Stimulated activated naive B cell treated with anti-CD40 and anti-IgM and Interleukin-4, amounts not matched to agents 10 μg/mL and 1 μg/mL and 100 μg/mL, for 72 hours (primary cell): ENCODE results near the gene CYB561D1.
A peak's percentile ranks its signal among the peaks of the same experiment; 100 is the strongest.
"Not testable (repeated sequence)": the region's sequence is repeated elsewhere in the genome, so short reads cannot be mapped to it uniquely, and the experiment has no call there.

Source experiments
- ATAC-seq, 2 donors: fragments of 150-1000 bp; cut with Tn5 transposase; replicated peaks; 2 replicates each; pipeline ENCODE4 v1.10.0; 2021; ENCODE audit warnings: moderate library complexity in 1 of 2
- DNase-seq: peaks from one replicate; pipeline ENCODE4 v3.0.0; 2021
- H3K27ac Mint-ChIP-seq: one replicate; pipeline ENCODE4 v1.8.0; 2022; ENCODE audit warnings: mild to moderate bottlenecking, mixed read lengths
- H3K27me3 Mint-ChIP-seq, 2 donors: one replicate each; pipeline ENCODE4 v1.8.0; 2022; ENCODE audit warnings: mixed read lengths in 2 of 2
- H3K36me3 Mint-ChIP-seq, 2 donors: one replicate each; pipeline ENCODE4 v1.8.0; 2022; ENCODE audit warnings: mixed read lengths in 2 of 2, mild to moderate bottlenecking in 1 of 2
- H3K4me1 Mint-ChIP-seq, 2 donors: one replicate each; pipeline ENCODE4 v1.8.0; 2022; ENCODE audit warnings: mixed read lengths in 2 of 2, mild to moderate bottlenecking in 1 of 2
- H3K4me3 Mint-ChIP-seq, 2 donors: one replicate each; pipeline ENCODE4 v1.8.0; 2022; ENCODE audit warnings: mild to moderate bottlenecking in 2 of 2, mixed read lengths in 2 of 2, moderate library complexity in 1 of 2
- H3K9me3 Mint-ChIP-seq, 2 donors: one replicate each; pipeline ENCODE4 v1.8.0; 2022; ENCODE audit warnings: mixed read lengths in 2 of 2, mild to moderate bottlenecking in 1 of 2

Gene CYB561D1

GRCh38 chr1:109473284-109474057 lies 20.4 kb upstream of the CYB561D1 start:
- not testable (repeated sequence) for H3K36me3 Mint-ChIP-seq, H3K4me1 Mint-ChIP-seq, H3K4me3 Mint-ChIP-seq, ATAC-seq, DNase-seq, H3K9me3 Mint-ChIP-seq, H3K27ac Mint-ChIP-seq
- H3K27me3 Mint-ChIP-seq, result peaks cover 56 to 76% of the 10 kb centered on the region in 2 donors

GRCh38 chr1:109474697-109475096 lies 19.2 kb upstream of the CYB561D1 start:
- no peak overlapping the region for H3K27ac Mint-ChIP-seq
- ATAC-seq, result no peak
- H3K27me3 Mint-ChIP-seq, result peaks cover 68 to 87% of the 10 kb centered on the region in 2 donors
- DNase-seq, result no peak
- no peak overlapping the region for H3K4me3 Mint-ChIP-seq
- no peaks in the 10 kb centered on the region for H3K36me3 Mint-ChIP-seq
- no peaks in the 10 kb centered on the region for H3K4me1 Mint-ChIP-seq
- H3K9me3 Mint-ChIP-seq, result no peaks in the 10 kb centered on the region

GRCh38 chr1:109475261-109475660 lies 18.6 kb upstream of the CYB561D1 start:
- no peaks in the 10 kb centered on the region for H3K9me3 Mint-ChIP-seq
- no peak for DNase-seq
- H3K4me3 Mint-ChIP-seq, result no peak overlapping the region
- H3K36me3 Mint-ChIP-seq, result no peaks in the 10 kb centered on the region
- ATAC-seq, result no peak
- no peak overlapping the region for H3K27ac Mint-ChIP-seq
- peaks cover 68 to 88% of the 10 kb centered on the region in 2 donors for H3K27me3 Mint-ChIP-seq
- H3K4me1 Mint-ChIP-seq, result no peaks in the 10 kb centered on the region

- Mint-ChIP-seq H3K9me3 (no peaks in the 10 kb centered on the region), H3K27me3 (peaks cover 71 to 88% of the 10 kb centered on the region in 2 donors), H3K27ac (no peak overlapping the region), H3K4me3 (no peak overlapping the region), H3K4me1 (no peaks in the 10 kb centered on the region), H3K36me3 (no peaks in the 10 kb centered on the region)
- ATAC-seq, result no peak
- DNase-seq, result no peak
Observed at GRCh38 chr1:109476825-109477224, 17.1 kb upstream of the CYB561D1 start.

GRCh38 chr1:109477821-109478220 lies 16.1 kb upstream of the CYB561D1 start:
- H3K27me3 Mint-ChIP-seq, result peaks cover 65 to 80% of the 10 kb centered on the region in 2 donors
- H3K4me3 Mint-ChIP-seq, result no peak overlapping the region
- H3K36me3 Mint-ChIP-seq, result no peaks in the 10 kb centered on the region
- no peak overlapping the region for H3K27ac Mint-ChIP-seq
- H3K4me1 Mint-ChIP-seq, result peaks cover under 1 to 2% of the 10 kb centered on the region in 2 donors
- DNase-seq (no peak), ATAC-seq (no peak)
- H3K9me3 Mint-ChIP-seq, result no peaks in the 10 kb centered on the region

- Mint-ChIP-seq H3K36me3 (no peaks in the 10 kb centered on the region), H3K9me3 (no peaks in the 10 kb centered on the region), H3K27me3 (peaks cover 65 to 71% of the 10 kb centered on the region in 2 donors), H3K4me3 (no peak overlapping the region), H3K27ac (no peak overlapping the region), H3K4me1 (peaks cover 7 to 10% of the 10 kb centered on the region in 2 donors)
- DNase-seq (no peak), ATAC-seq (no peak)
Observed at GRCh38 chr1:109478806-109479205, 15.1 kb upstream of the CYB561D1 start.

GRCh38 chr1:109479311-109479710 lies 14.6 kb upstream of the CYB561D1 start:
- Mint-ChIP-seq H3K27me3 (peaks cover 65 to 68% of the 10 kb centered on the region in 2 donors), H3K27ac (no peak overlapping the region), H3K9me3 (no peaks in the 10 kb centered on the region), H3K36me3 (no peaks in the 10 kb centered on the region), H3K4me3 (no peak overlapping the region), H3K4me1 (peaks cover 7 to 13% of the 10 kb centered on the region in 2 donors)
- ATAC-seq (no peak), DNase-seq (no peak)

- DNase-seq, result no peak
- Mint-ChIP-seq H3K4me3 (no peak overlapping the region), H3K27ac (no peak overlapping the region), H3K4me1 (peaks cover 9 to 19% of the 10 kb centered on the region in 2 donors), H3K9me3 (no peaks in the 10 kb centered on the region), H3K27me3 (peaks cover 59 to 62% of the 10 kb centered on the region in 2 donors), H3K36me3 (no peaks in the 10 kb centered on the region)
- no peak for ATAC-seq
Observed at GRCh38 chr1:109479901-109480300, 14.0 kb upstream of the CYB561D1 start.

- Mint-ChIP-seq H3K27me3 (peaks cover 44 to 45% of the 10 kb centered on the region in 2 donors), H3K36me3 (peaks cover 2 to 9% of the 10 kb centered on the region in 2 donors), H3K9me3 (no peaks in the 10 kb centered on the region), H3K4me1 (peaks cover 15 to 27% of the 10 kb centered on the region in 2 donors), H3K27ac (no peak overlapping the region), H3K4me3 (no peak overlapping the region)
- ATAC-seq (no peak), DNase-seq (no peak)
Observed at GRCh38 chr1:109481646-109482045, 12.2 kb upstream of the CYB561D1 start.

GRCh38 chr1:109482242-109482641 lies 11.7 kb upstream of the CYB561D1 start:
- ATAC-seq, result no peak
- Mint-ChIP-seq H3K4me3 (no peak overlapping the region), H3K4me1 (peaks cover 15 to 27% of the 10 kb centered on the region in 2 donors), H3K27me3 (peaks cover 39% of the 10 kb centered on the region in 2 donors), H3K9me3 (no peaks in the 10 kb centered on the region), H3K27ac (no peak overlapping the region), H3K36me3 (peaks cover 2 to 10% of the 10 kb centered on the region in 2 donors)
- no peak for DNase-seq

- no peaks in the 10 kb centered on the region for H3K9me3 Mint-ChIP-seq
- DNase-seq (no peak), ATAC-seq (peak; percentile 47 to 53)
- peaks cover 15 to 27% of the 10 kb centered on the region in 2 donors for H3K4me1 Mint-ChIP-seq
- peaks cover 31% of the 10 kb centered on the region in 2 donors for H3K27me3 Mint-ChIP-seq
- peak overlapping the region; percentile 48 for H3K27ac Mint-ChIP-seq
- peaks cover 9 to 18% of the 10 kb centered on the region in 2 donors for H3K36me3 Mint-ChIP-seq
- peak overlapping the region; percentile 97 to 99 for H3K4me3 Mint-ChIP-seq
Observed at GRCh38 chr1:109482791-109483671, 10.9 kb upstream of the CYB561D1 start.

- Mint-ChIP-seq H3K4me3 (peak within 1 kb of the TSS; percentile 97 to 99), H3K4me1 (peaks cover 15 to 27% of the 10 kb centered on the region in 2 donors), H3K27ac (peak within 1 kb of the TSS; percentile 96), H3K27me3 (peaks cover 23 to 24% of the 10 kb centered on the region in 2 donors), H3K9me3 (no peaks in the 10 kb centered on the region), H3K36me3 (peaks cover 14 to 26% of the 10 kb centered on the region in 2 donors)
- DNase-seq (peak; percentile 86), ATAC-seq (peak; percentile 80 to 86)
Observed at GRCh38 chr1:109483672-109484518, 10.0 kb upstream of the CYB561D1 start, which contains the start of gene ATXN7L2. TSS of gene ATXN7L2 (plus strand) at chr1:109483905. CDS start at chr1:109483954, 49 bp downstream.

- ATAC-seq (no peak), DNase-seq (no peak)
- Mint-ChIP-seq H3K27me3 (peaks cover 16 to 17% of the 10 kb centered on the region in 2 donors), H3K4me3 (peak overlapping the region; percentile 97 to 99), H3K36me3 (peaks cover 16 to 30% of the 10 kb centered on the region in 2 donors), H3K9me3 (no peaks in the 10 kb centered on the region), H3K27ac (peak overlapping the region; percentile 96), H3K4me1 (peaks cover 15 to 27% of the 10 kb centered on the region in 2 donors)
Observed at GRCh38 chr1:109484519-109484975, 9.3 kb upstream of the CYB561D1 start.
